ENCODE data around the gene NFIB. TPM values are rescaled to one million over a fixed set of nuclear protein-coding genes. Genes with fewer than 3 reads are reported as not detected.
A peak's percentile ranks its signal among the peaks of the same experiment; 100 is the strongest.

NFIB gene
- total and polyA plus RNA-seq, 2 donors (not counting 3 experiments of a cell fraction or from before 2014, with no cell fraction given) = 26.4 to 174 TPM

DNA sequence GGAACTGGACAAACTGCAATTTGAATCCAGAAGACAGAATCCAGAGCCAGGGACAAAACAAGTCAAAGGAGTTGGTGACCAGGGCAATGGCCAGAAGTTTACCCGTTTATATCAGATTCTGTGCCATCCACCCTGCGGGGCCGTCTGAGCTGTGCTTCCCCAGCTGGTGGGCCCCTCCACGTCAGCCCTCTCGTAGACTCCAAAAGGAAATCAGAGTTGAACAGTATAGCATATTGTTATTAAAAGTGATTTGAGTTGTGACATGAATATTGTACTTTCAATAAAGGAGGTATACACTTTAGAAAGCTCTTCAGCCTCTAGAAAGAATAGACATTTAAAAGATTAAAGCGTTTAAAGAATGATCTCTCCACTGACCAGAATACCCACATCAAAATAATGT lies 102.4 kb downstream of the NFIB start:
- no peaks in the 10 kb centered on the region for H3K9me3 ChIP-seq (replicated peaks; ENCODE audit: control insufficient read depth, insufficient read depth, low read length)
- H3K9ac ChIP-seq (replicated peaks; ENCODE audit: extremely low read depth, insufficient read depth, low read length) = peak overlapping the region; percentile 25
- no peaks in the 10 kb centered on the region for H4K20me1 ChIP-seq (replicated peaks; ENCODE audit: control insufficient read depth, extremely low read depth, insufficient read depth, low read length)
- ChIA-PET POLR2A (no interaction called here), CTCF (interaction anchor here (1.2 kb wide), 1 partner anchor 222 kb away, joined by 5 read pairs; no protein-coding TSS in a partner anchor)
- intact Hi-C loops (cut with micrococcal nuclease) = loop anchor here (5.0 kb wide), 1 partner anchor 54 kb away; no protein-coding TSS in a partner anchor
- H3K9me1 ChIP-seq (replicated peaks; ENCODE audit: control insufficient read depth, extremely low read depth, insufficient read depth, low read length) = no peaks in the 10 kb centered on the region
- H3K36me3 ChIP-seq (ENCODE audit: control insufficient read depth in 2 of 2, extremely low read depth in 1 of 2, insufficient read depth in 2 of 2, low read length in 2 of 2) = peaks cover 0 to 2% of the 10 kb centered on the region in 2 experiments
- peaks cover 75% of the 10 kb centered on the region for H3K4me1 ChIP-seq (ENCODE audit: control insufficient read depth, extremely low read depth, insufficient read depth, low read length)
- no peak overlapping the region for H3K4me3 ChIP-seq (replicated peaks in 1 of 3; ENCODE audit: insufficient read depth in 1 of 3, low read depth in 1 of 3, low read length in 3 of 3)
- H3K4me2 ChIP-seq (ENCODE audit: insufficient read depth, low read length) = peak overlapping the region; percentile 91
- H3K27me3 ChIP-seq (ENCODE audit: control insufficient read depth in 2 of 2, insufficient read depth in 2 of 2, low read length in 2 of 2) = no peaks in the 10 kb centered on the region
- DNase-seq (ENCODE audit: low read depth, low spot score) (peak; percentile 49), FAIRE-seq (peak; percentile 47)
- dilution Hi-C loops (cut with MboI; ENCODE audit: extremely low pct_ligation_motif_present, low sequenced_read_pairs) = no loop called here
- peak overlapping the region; percentile 41 for H3K27ac ChIP-seq (ENCODE audit: insufficient read depth, low read depth, low read length)
- H2AFZ ChIP-seq (ENCODE audit: low read depth, low read length) = no peak overlapping the region
- BruUV-seq (replicated peaks) = TSS peak; percentile 33
- H3K79me2 ChIP-seq (ENCODE audit: control insufficient read depth, insufficient read depth, low read length) = peaks cover 88% of the 10 kb centered on the region
- no peak for TF ChIP-seq FOS (IDR thresholded peaks at IDR 0.05; ENCODE audit: borderline replicate concordance, insufficient read depth, low read length)
- no peak for TF ChIP-seq GATA2 (IDR thresholded peaks at IDR 0.05; ENCODE audit: insufficient read depth, insufficient read length, low read depth, low read length)
- TF ChIP-seq POLR2AphosphoS5 (IDR thresholded peaks at IDR 0.05; ENCODE audit: insufficient read depth, low read depth, low read length) = no peak
- TF ChIP-seq JUN (IDR thresholded peaks at IDR 0.05; ENCODE audit: borderline replicate concordance, insufficient read depth, insufficient read length, low read depth) = no peak
- TF ChIP-seq MYC (IDR thresholded peaks at IDR 0.05; ENCODE audit: low read depth, low read length) = no peak
- TF ChIP-seq, protein P1, sequence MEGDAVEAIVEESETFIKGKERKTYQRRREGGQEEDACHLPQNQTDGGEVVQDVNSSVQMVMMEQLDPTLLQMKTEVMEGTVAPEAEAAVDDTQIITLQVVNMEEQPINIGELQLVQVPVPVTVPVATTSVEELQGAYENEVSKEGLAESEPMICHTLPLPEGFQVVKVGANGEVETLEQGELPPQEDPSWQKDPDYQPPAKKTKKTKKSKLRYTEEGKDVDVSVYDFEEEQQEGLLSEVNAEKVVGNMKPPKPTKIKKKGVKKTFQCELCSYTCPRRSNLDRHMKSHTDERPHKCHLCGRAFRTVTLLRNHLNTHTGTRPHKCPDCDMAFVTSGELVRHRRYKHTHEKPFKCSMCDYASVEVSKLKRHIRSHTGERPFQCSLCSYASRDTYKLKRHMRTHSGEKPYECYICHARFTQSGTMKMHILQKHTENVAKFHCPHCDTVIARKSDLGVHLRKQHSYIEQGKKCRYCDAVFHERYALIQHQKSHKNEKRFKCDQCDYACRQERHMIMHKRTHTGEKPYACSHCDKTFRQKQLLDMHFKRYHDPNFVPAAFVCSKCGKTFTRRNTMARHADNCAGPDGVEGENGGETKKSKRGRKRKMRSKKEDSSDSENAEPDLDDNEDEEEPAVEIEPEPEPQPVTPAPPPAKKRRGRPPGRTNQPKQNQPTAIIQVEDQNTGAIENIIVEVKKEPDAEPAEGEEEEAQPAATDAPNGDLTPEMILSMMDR (IDR thresholded peaks at IDR 0.05; ENCODE audit: extremely low read depth in 1 of 2, insufficient read depth in 1 of 2, low read depth in 1 of 2, low read length in 2 of 2) = no peak
- TF ChIP-seq POLR2A (IDR thresholded peaks at IDR 0.05; ENCODE audit: low read depth, low read length) = no peak
- TF ChIP-seq, protein P2, sequence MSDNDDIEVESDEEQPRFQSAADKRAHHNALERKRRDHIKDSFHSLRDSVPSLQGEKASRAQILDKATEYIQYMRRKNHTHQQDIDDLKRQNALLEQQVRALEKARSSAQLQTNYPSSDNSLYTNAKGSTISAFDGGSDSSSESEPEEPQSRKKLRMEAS (IDR thresholded peaks at IDR 0.05; ENCODE audit: insufficient read depth, insufficient read length) = no peak
- no peak for TF ChIP-seq EZH2 (IDR thresholded peaks at IDR 0.05; ENCODE audit: borderline replicate concordance, low read depth, low read length, severe bottlenecking)

Data from endothelial cell of umbilical vein (primary cell).